A172 (cell line): ENCODE measurements around the gene CPM. TPM values are rescaled to one million over a fixed set of nuclear protein-coding genes. Genes with fewer than 3 reads are reported as not detected.
A peak's percentile ranks its signal among the peaks of the same experiment; 100 is the strongest.
"Not testable (repeated sequence)": the region's sequence is repeated elsewhere in the genome, so short reads cannot be mapped to it uniquely, and the experiment has no call there.

Source experiments
- DNase-seq: peaks from one replicate; pipeline ENCODE4 v3.0.0-alpha.2; 2015; ENCODE audit warnings: low spot score
- total RNA-seq: library from RNA; depleted of rRNA; stranded (reverse); fragments of >200 nt; shearing (Covaris generic); gene quantifications from 2 replicates; pipeline ENCODE4 v1.2.3, GENCODE V29; 2014

CPM gene
- total RNA-seq, 1 experiment from 2014 or later, result not detected

DNA sequence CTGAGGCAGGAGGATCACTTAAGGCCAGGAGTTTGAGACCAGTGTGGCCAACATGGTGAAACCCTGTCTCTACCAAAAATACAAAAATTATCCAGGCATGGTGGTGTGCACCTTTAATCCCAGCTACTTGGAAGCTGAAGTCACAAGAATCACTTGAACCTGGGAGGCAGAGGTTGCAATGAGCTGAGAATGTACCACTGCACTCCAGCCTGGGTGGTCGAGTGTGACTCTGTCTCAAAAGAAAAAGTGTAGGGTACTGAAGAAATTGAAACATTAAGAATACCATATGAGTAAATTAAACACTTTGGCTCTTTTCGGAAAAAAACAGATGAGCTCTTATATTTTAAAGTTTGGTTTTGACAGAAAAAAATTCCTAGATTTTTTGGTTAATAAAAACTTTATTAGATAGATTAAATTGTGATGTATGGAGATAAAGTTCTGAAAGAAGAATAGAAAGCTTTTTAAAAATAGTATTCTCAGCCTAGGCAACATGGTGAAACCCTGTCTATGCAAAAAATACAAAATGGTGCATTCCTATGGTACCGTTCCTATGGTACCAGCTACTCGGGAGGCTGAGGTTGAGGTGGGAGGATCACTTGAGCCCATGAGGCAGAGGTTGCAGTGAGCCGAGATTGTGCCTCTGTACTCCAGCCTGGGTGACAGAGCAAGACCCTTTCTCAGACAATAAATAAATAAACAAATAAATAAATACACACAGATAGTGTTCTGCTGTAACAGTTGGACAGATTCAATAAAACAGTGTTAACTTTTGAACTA lies 104.9 kb downstream of the CPM start:
- no peak for DNase-seq

DNA sequence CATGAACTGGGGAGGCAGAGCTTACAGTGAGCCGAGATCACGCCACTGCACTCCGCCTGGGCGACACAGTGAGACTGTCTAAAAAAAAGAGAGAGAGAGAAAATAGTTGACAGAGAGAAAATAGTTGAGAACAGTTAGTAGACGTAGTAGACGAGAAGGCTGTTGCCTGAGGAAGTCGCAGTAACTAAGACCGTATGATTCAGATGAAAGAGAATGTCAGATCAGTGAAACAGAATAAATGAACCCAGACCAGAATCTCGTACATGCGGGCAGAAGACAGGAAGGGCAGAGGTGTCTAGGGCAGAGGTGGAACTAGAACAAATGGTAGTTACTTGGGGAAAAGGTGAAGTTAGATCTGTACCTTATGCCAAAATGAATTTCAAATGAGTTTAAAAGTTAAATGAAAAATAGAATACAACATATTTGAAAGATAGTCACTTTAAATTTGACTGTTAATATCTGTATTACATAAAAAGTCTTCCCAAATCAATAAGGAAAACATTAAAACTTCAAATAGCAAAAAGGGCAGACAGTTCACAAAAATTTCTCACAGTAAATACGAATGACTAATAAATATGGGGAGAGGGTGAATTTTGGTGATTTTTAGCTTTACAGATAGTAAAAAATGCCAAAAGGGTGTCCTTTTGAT lies 107.3 kb downstream of the CPM start:
- DNase-seq, result no peak

DNA sequence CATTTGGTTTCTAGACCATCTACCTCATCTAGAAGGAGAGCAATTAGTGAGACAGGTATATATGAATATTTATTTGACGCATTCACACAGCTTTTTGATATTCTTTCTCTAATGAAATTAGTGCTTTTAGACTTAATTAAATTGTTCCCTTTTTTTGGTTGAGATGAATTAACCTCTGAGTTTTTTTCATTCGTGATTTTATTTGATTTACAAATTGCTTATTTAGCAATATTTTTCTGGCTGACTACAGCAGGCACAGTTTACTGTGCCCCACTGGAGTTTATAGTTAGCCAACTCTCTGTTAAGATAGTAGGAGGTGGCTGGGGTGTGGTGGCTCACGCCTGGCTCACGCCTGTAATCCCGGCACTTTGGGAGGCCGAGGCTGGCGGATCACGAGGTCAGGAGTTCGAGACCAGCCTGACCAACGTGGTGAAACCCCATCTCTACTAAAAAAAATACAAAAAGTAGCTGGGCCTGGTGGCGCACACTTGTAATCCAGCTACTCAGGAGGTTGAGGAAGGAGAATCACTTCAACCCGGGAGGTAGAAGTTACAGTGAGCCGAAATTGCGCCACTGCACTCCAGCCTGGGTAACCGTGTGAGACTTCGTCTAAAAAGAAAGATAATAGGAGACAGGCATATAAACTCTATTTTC lies 108.2 kb downstream of the CPM start:
- no peak for DNase-seq

DNA sequence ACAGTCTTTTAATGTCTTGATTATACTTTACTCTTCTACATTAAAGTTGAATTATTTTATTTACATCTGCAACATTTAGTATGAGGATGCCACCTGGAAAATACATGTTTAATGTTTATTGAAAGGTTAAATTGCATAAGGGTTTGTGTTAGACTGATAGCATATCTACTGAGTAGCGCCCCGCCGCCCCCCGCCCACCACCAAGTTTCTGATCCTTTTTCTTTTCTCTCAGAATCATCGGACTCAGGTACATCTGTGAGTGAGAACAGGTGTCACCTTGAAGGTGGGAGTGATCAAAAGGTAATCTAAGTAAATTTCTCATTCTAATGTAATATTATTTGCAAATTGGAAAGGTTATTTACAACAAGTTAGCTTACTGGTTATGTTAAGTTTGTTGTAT lies 108.8 kb downstream of the CPM start:
- no peak for DNase-seq

DNA sequence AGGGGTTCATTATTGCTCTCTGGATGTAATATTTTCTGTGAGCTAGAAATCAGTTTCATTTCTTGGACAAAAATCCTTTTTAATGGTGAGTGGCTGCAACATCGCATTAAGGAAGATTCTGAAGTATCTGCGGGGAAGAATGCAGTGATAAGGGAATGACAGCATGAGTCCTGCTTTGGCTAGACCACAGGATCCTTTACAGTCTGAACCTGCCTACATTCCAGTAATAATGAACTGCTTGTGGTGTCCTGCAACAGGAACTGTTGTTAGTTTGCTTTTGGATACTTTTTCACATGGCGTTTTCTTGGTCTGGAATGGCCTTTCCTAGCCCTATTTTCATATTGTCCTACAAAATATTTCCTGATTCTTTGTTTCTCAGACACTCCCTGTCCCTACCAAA lies 109.3 kb downstream of the CPM start:
- peak; percentile 80 for DNase-seq

DNA sequence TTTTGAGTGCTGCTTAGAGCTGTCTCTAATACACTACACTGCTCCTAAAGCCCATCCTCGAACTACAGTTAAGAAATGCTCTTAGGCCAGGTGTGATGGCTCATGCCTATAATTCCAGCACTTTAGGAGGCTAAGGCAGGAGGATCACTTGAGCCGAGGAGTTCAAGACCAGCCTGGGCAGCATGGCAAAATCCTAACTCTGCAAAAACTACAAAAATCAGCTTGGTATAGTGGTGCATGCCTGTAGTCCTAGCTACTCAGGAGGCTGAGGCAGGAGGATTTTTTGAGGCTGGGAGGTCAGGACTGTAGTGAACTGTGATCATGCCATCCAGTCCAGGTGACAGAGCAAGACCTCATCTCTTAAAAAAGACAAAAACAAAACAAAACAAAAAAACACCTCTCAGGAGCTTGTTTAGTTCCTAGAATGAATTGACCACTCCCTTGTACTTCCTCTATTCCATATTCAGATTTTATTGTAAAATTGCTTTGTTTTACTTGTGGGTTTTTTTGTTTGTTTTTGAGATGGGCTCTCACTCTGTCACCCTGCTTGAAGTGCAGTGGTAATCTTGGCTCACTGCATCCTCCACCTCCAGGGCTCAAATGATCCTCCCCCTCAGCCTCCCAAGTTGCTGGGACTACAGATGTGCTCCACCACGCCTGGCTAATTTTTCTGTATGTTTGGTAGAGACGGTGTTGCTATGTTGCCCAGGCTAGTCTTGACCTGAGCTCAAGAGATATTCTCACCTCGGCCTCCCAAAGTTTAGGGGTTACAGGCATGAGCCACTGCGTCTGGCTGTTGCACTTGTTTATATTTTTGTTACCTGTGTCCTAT lies 111.4 kb downstream of the CPM start:
- no peak for DNase-seq

DNA sequence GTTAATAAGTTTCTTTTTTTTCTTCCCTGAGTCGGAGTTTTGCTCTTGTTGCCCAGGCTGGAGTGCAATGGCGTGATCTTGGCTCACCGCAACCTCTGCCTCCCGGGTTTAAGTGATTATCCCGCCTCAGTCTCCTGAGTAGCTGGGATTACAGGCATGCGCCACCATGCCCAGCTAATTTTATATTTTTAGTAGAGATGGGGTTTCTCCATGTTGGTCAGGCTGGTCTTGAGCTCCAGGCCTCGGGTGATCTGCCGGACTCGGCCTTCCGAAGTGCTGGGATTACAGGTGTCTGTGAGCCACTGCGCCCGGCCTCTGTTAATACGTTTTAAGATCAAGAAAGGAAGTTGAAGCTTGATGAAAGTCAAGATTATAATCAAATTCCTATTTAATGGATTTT lies 113.5 kb downstream of the CPM start:
- not testable (repeated sequence) for DNase-seq

DNA sequence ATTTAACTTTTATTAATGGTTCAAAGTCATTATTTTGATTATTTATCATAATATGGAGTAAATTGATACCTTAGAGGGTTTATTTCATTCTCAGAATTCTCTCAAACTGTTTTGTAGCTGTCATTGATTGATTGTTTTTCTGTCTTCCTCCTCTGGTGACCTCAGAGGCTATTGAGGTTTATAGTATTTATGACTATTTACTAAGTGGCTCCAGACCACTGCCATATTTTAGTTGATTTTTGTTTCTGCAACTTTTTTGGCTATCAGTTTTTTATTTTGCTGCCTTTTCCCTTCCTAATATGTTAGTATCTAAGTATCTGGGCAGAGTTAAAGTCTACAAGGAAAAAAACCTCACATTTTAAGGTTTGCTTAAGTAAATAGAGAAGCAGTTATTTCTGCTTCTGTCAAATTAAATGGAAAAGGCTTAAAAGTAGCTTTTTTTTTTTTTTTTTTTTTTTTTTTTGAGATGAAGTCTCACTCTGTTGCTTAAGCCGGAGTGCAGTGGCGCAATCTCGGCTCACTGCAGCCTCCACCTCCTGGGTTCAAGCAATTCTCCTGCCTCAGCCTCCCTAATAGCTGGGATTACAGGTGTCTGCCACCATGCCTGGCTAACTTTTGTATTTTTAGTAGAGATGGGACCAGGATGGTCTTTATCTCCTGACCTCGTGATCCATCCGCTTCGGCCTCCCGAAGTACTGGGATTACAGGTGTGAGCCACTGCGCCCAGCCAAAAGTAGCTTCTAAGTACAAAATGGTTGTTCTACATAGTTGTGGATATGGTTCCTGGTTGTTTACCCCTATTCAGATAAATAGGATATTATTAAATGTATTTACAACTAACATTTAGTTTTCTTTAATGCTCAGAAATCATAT lies 116.8 kb downstream of the CPM start:
- DNase-seq, result no peak

DNA sequence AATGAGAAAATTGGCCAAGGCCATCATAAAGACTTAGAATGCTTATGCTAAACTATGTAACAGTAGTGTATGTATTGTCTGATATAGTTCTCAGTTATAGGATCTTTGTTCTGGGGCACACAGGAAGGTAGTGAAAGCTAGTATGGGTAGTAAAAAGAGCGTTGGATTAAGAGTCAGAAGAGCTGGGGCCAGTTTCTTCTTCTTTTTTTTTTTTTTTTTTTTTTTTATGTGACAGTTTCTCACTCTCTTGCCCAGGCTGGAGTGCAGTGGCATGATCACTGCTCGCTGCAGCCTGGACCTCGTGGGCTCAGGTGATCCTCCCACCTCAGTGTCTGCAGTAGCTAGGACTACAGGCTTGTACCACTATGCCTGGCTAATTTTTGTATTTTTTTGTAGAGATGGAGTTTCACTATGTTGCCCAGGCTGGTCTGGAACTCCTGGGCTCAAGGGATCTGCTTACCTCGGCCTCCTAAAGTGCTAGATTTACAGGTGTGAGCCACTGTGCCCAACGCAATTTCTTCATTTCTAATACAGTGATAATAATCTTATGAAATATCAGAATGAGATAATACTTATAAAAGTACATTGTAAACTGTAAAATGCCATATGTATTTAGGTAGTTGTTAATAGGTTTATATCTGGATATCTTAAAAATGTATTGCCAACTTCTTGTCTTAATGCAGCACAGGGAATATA lies 117.6 kb downstream of the CPM start:
- no peak for DNase-seq

DNA sequence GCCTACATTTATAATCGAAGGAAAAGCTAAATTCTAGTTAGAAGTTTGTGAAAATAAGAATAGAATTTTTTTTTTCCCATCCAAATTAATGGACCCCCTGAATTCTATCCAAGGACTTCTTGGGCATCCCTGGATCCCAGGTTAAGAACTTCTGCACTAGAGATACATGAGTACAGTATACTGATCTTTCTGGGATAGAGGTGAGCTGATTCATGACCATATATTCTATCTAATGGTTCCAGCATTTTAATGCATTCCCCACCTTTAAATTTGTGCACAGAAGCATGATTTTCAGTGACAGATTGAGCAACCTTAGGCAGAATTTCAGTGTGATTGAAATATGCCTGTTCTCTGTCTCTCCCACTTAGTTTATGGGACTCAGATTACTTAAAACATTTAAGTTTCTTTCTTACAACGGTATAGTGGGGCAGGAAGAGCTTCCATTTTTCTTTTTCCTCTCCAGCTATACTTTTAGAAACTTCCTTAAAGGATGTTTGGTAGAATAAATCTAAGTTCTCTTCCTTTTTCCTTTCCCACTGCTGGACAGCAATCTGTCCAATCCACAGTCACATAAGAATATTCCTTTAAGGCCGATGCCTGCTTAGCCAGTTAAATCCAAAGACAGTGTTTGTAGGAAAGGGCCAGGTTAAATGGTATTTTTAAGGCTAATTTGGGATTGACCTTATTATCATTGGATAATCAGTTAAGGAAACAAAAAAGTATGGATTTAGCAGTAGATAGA lies 118.3 kb downstream of the CPM start:
- DNase-seq, result no peak

DNA sequence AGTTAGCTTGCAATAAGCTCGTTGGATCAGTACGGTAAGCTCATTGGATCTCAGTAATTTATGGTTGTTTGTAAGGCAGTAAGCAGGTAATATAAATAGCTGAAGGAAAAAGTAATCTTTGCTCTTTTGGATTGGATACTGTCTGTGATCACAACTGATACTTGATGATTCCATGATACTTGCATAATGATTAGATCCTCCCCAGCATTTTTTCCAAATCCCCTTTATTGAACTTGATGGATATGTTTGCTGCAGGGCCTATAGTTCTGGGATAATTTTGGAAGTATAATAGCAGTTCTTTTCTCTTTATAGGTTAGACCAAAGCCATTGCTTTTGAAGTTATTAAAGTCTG lies 119.8 kb downstream of the CPM start:
- no peak for DNase-seq

DNA sequence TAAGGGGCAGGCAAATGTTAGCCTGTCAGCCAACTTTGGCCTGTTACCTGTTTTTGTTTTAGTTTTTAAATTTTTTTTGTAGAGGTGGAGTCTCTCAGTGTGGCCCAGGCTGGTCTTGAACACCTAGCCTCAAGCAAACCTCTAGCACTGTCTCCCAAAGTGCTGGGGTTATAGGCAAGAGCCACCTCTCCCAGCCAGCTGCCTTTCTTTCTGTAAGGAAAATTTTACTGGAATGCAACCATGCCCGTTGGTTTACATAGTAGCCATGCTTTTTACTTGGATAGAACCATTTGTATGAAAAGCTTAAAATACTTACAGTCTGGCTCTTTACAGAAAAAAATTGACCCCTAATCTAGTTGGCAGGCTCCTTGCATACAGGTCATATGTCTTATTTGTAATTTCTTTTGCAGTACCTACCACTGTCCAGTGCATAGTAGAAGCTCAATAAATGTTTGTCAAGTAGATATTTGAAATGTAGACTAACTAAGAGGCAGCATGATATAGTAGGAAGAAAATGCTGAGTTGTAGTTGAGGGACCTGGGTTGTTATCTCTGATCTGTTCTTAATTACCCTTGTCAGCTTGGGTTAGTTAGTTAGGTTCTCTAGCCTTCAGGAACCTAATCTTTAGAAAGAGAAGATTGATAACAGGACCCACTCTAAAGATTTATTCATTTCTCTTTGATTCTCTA lies 120.3 kb downstream of the CPM start:
- DNase-seq, result no peak

DNA sequence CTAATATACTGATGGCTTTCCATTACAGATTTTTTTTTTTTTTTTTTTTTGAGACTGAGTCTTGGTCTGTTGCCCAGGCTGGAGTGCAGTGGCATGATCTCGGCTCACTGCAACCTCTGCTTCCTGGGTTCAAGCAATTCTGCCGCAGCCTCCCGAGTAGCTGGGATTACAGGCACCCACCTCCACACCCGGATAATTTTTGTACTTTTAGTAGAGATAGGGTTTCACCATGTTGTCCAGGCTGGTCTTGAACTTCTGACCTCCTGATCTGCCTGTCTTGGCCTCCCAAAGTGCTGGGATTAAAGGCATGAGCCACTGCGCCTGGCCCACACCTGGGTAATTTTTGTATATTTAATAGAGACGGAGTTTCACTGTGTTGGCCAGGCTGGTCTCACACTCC lies 121.4 kb downstream of the CPM start:
- DNase-seq, result not testable (repeated sequence)

DNA sequence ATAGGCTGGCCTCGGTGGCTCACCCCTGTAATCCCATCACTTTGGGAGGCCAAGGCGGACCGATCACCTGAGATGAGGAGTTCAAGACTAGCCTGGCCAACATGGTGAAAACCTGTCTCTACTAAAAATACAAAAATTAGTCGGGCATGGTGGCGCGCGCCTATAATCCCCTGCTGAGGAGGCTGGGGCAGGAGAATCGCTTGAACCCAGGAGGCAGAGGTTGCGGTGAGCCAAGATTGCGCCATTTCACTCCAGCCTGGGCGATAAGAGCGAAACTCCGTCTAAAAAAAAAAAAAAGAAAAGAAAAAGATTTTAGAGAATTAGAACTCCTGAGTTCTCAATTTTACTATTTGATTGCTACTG lies 123.0 kb downstream of the CPM start:
- DNase-seq, result not testable (repeated sequence)

DNA sequence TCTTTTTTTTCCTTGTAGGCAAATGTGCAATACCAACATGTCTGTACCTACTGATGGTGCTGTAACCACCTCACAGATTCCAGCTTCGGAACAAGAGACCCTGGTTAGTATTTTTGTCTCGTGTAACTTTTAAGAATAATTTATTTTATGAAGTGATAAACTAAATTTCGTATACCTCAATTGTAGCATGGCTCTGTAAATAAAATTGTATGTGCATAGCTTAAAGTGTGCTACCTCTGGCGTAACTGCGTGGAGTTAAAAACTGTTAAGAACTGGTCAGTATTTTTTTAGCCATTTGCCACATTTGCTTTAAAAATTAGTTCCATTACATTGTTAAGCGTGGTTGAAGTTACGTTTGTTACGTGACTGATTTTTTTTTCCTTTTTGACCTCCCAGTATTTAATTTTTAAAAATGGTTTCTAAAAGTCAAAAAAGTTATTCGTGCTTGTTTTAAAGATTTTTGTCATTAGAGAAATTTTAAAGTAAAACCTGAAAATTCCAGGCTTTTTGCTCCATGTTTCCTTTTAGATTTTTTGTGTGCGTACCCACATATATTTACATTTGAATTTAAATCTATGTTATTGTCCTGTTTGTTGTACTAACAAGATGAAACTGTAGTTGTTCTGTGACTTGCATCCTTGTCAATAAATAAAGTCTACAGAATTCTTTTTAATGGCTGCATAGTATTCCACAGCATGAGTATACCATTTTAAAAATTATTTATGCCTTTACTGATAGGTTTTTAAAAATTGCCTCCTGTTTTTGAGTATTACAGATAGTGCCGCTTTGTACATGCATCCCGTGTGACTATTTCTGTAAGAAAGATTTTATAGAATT lies 123.6 kb downstream of the CPM start:
- no peak for DNase-seq

DNA sequence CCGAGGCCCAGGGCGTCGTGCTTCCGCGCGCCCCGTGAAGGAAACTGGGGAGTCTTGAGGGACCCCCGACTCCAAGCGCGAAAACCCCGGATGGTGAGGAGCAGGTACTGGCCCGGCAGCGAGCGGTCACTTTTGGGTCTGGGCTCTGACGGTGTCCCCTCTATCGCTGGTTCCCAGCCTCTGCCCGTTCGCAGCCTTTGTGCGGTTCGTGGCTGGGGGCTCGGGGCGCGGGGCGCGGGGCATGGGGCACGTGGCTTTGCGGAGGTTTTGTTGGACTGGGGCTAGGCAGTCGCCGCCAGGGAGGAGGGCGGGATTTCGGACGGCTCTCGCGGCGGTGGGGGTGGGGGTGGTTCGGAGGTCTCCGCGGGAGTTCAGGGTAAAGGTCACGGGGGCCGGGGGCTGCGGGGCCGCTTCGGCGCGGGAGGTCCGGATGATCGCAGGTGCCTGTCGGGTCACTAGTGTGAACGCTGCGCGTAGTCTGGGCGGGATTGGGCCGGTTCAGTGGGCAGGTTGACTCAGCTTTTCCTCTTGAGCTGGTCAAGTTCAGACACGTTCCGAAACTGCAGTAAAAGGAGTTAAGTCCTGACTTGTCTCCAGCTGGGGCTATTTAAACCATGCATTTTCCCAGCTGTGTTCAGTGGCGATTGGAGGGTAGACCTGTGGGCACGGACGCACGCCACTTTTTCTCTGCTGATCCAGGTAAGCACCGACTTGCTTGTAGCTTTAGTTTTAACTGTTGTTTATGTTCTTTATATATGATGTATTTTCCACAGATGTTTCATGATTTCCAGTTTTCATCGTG lies 124.4 kb downstream of the CPM start:
- DNase-seq, result peak; percentile 86

DNA sequence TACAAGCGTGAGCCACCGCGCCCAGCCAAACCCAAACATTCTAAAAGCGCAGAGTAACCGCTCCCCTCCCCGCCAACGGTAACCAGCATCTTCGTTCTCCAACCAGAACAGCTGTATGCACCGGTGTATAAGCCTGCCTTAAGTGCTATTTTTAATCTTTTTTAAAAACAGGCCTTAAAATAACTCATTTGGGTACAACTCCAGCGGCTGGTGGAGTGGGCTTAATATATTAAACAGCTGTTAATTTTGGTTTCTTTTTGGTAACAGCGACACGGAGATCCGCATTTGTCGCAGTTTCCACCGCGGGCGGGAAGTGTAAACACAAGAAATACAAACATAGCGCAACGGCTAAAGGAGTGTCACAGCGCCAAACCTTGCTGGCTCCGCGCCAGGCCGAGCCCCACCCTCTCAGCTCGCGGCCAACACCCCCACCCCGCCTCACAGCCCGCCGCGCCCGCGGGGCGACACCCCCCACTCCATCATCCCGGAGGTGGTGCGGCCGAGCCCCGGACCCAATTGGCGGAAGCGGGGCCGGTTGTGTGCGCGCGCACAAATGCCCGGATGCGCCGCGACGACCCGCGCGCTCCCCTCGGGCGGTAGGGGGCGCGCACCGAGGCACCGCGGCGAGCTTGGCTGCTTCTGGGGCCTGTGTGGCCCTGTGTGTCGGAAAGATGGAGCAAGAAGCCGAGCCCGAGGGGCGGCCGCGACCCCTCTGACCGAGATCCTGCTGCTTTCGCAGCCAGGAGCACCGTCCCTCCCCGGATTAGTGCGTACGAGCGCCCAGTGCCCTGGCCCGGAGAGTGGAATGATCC lies 125.2 kb downstream of the CPM start, which contains the start of gene MDM2:
MDM2 (plus strand) TSS at position 602 of the 812 bp plus-strand sequence. CDS start 301 bp downstream, outside the sequence.
- peak; percentile 79 for DNase-seq
